SK-N-SH treated with all-trans-retinoic acid at 6 μM for 48 hours (cell line): Measurements from ENCODE around the gene TMEM187.

Experiments used
- ATAC-seq: fragments of 200-7000 bp; cut with Tn5 transposase; 3 replicates; pipeline ENCODE4 v1.9.1; 2020; ENCODE audit warnings: mild to moderate bottlenecking, moderate library complexity
- BACH2 ChIP-seq: fragments of 250-450 bp; sonication (Bioruptor Pico); IDR thresholded peaks from 2 replicates; pipeline ENCODE4 v1.9.0; 2021; ENCODE audit warnings: mild to moderate bottlenecking, borderline replicate concordance
- CREB5 ChIP-seq: fragments of 250-450 bp; sonication (Bioruptor Pico); IDR thresholded peaks from 2 replicates; pipeline ENCODE4 v1.5.1; 2020; ENCODE audit warnings: low read depth, mild to moderate bottlenecking, moderate library complexity
- CSDC2 ChIP-seq: fragments of 250-450 bp; sonication (Bioruptor Pico); IDR thresholded peaks from 2 replicates; pipeline ENCODE4 v1.5.0; 2020; ENCODE audit warnings: mild to moderate bottlenecking, moderate library complexity
- GLIS3 ChIP-seq: fragments of 250-450 bp; sonication (Bioruptor Pico); IDR thresholded peaks from 2 replicates; pipeline ENCODE4 v1.5.0; 2020; ENCODE audit warnings: mild to moderate bottlenecking, moderate library complexity
- ISL1 ChIP-seq: fragments of 250-450 bp; sonication (Bioruptor Pico); IDR thresholded peaks from 2 replicates; pipeline ENCODE4 v2.1.2; 2022; ENCODE audit warnings: mild to moderate bottlenecking, moderate library complexity
- OSR1 ChIP-seq: fragments of 250-450 bp; sonication (Bioruptor Pico); IDR thresholded peaks from 2 replicates; pipeline ENCODE4 v1.8.0; 2022; ENCODE audit warnings: moderate library complexity, mild to moderate bottlenecking, inconsistent platforms
- PATZ1 ChIP-seq: fragments of 250-450 bp; sonication (Bioruptor Pico); IDR thresholded peaks from 2 replicates; pipeline ENCODE4 v1.8.0; 2020; ENCODE audit warnings: mild to moderate bottlenecking, moderate library complexity, borderline replicate concordance
- POU6F1 ChIP-seq: fragments of 250-450 bp; sonication (Bioruptor Pico); IDR thresholded peaks from 2 replicates; pipeline ENCODE4 v1.8.0; 2021; ENCODE audit warnings: low read depth, mild to moderate bottlenecking, moderate library complexity, borderline replicate concordance
- PPARA ChIP-seq: fragments of 250-450 bp; sonication (Bioruptor Pico); IDR thresholded peaks from 2 replicates; pipeline ENCODE4 v1.5.0; 2020; ENCODE audit warnings: mild to moderate bottlenecking, borderline replicate concordance
- SNAI2 ChIP-seq: fragments of 250-450 bp; sonication (Bioruptor Pico); IDR thresholded peaks from 2 replicates; pipeline ENCODE4 v1.5.0; 2020; ENCODE audit warnings: mild to moderate bottlenecking, moderate library complexity
- TCF4 ChIP-seq: fragments of 250-450 bp; sonication (Bioruptor Pico); IDR thresholded peaks from 2 replicates; pipeline ENCODE4 v1.8.0; 2021; ENCODE audit warnings: mild to moderate bottlenecking, moderate library complexity, borderline replicate concordance
- TSHZ2 ChIP-seq: fragments of 250-450 bp; sonication (Bioruptor Pico); IDR thresholded peaks from 2 replicates; pipeline ENCODE4 v1.5.0; 2020; ENCODE audit warnings: mild to moderate bottlenecking, moderate library complexity
- ZC3H10 ChIP-seq: fragments of 250-450 bp; sonication (Bioruptor Pico); IDR thresholded peaks from 2 replicates; pipeline ENCODE4 v1.5.1; 2021; ENCODE audit warnings: mild to moderate bottlenecking, moderate library complexity
- ZFP3 ChIP-seq: fragments of 250-450 bp; sonication (Bioruptor Pico); IDR thresholded peaks from 2 replicates; pipeline ENCODE4 v1.5.0; 2020; ENCODE audit warnings: mild to moderate bottlenecking, moderate library complexity
- ZFP30 ChIP-seq: fragments of 450-650 bp; formaldehyde crosslinking; IDR thresholded peaks from 2 replicates; pipeline ENCODE4 v1.5.0; 2022; ENCODE audit warnings: mild to moderate bottlenecking, moderate library complexity
- ZNF565 ChIP-seq: fragments of 450-650 bp; formaldehyde crosslinking; conservative IDR thresholded peaks from 2 replicates; pipeline ENCODE4 v1.5.0; 2020; ENCODE audit warnings: low read depth, mild to moderate bottlenecking, moderate library complexity
- ZNF70 ChIP-seq: fragments of 450-650 bp; formaldehyde crosslinking; IDR thresholded peaks from 2 replicates; pipeline ENCODE4 v1.5.0; 2020; ENCODE audit warnings: mild to moderate bottlenecking, moderate library complexity

TMEM187 gene

GRCh38 chrX:154028502-154029184 lies 56.1 kb downstream of the TMEM187 start (continued):
- no peak for TF ChIP-seq TCF4 (CRISPR knock-in tag)
- TF ChIP-seq ZNF70 (CRISPR knock-in tag) = no peak
- no peak for TF ChIP-seq CREB5 (CRISPR knock-in tag)
- no peak for TF ChIP-seq ZFP30 (CRISPR knock-in tag)

- ATAC-seq = no peak
Measured at GRCh38 chrX:154029439-154029838, 56.9 kb downstream of the TMEM187 start.

GRCh38 chrX:154030266-154030665 lies 57.7 kb downstream of the TMEM187 start:
- TF ChIP-seq SNAI2 (CRISPR knock-in tag) (no peak), BACH2 (no peak), POU6F1 (CRISPR knock-in tag) (no peak), GLIS3 (CRISPR knock-in tag) (no peak), OSR1 (no peak), CREB5 (CRISPR knock-in tag) (no peak), TCF4 (CRISPR knock-in tag) (no peak), ZFP3 (CRISPR knock-in tag) (no peak), ZNF70 (CRISPR knock-in tag) (no peak), ISL1 (CRISPR knock-in tag) (no peak)
- no peak for ATAC-seq

More at GRCh38 chrX:154029439-154029838, 56.9 kb downstream of the TMEM187 start:
- TF ChIP-seq GLIS3 (CRISPR knock-in tag) = no peak
- no peak for TF ChIP-seq PPARA (CRISPR knock-in tag)
- TF ChIP-seq SNAI2 (CRISPR knock-in tag) = no peak
- TF ChIP-seq ZC3H10 = no peak
- TF ChIP-seq CSDC2 (CRISPR knock-in tag) = no peak
- TF ChIP-seq OSR1 = no peak

GRCh38 chrX:154030715-154031305 lies 58.3 kb downstream of the TMEM187 start:
- TF ChIP-seq ZNF70 (CRISPR knock-in tag) = no peak
- TF ChIP-seq CSDC2 (CRISPR knock-in tag) = no peak
- no peak for TF ChIP-seq SNAI2 (CRISPR knock-in tag)
- TF ChIP-seq PATZ1 (CRISPR knock-in tag) = no peak
- no peak for TF ChIP-seq ZNF565 (CRISPR knock-in tag)
- no peak for TF ChIP-seq GLIS3 (CRISPR knock-in tag)
- ATAC-seq = no peak

GRCh38 chrX:154032160-154032559 lies 59.6 kb downstream of the TMEM187 start:
- ATAC-seq = no peak
- no peak for TF ChIP-seq TSHZ2 (CRISPR knock-in tag)
- no peak for TF ChIP-seq POU6F1 (CRISPR knock-in tag)
- TF ChIP-seq CREB5 (CRISPR knock-in tag) = no peak
- no peak for TF ChIP-seq PATZ1 (CRISPR knock-in tag)
- no peak for TF ChIP-seq SNAI2 (CRISPR knock-in tag)
- no peak for TF ChIP-seq BACH2
